Muscle of arm (tissue), 12 donors: ENCODE results near the gene PFDN2. TPM values are rescaled to one million over a fixed set of nuclear protein-coding genes. Genes with fewer than 3 reads are reported as not detected.
"Not testable (repeated sequence)": the region's sequence is repeated elsewhere in the genome, so short reads cannot be mapped to it uniquely, and the experiment has no call there.

Experiments used
- DNase-seq: peaks from one replicate; pipeline ENCODE4 v3.0.0-alpha.2; 2013
- polyA plus RNA-seq, 12 donors: library from polyadenylated mRNA; unstranded; fragments of 120-200 nt; gene quantifications; one replicate each; pipeline ENCODE4 v1.2.1, GENCODE V29; 2013; ENCODE audit not compliant: insufficient read length in 12 of 12

PFDN2 gene
- polyA plus RNA-seq, 12 donors: 51.9 to 78.1 (median 63.6) TPM; not detected in 1

DNA sequence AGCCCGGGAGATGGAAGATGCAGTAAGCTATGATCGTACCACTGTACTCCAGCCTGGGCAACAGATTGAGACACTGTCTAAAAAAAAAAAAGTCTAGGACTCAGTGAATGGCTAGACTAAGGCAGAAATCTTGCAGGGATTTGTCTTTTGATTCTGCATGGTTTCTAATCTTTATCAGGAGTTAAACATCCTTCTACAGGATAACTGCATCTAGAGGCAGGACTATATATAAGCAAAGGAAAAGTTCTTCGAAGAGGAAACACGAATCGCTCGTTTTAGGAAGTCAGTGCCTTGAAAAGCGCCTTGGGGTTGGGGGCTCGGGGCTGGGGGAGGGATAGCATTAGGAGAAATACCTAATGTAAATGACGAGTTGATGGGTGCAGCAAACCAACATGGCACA is 35.3 kb upstream of the PFDN2 start:
- no peak for DNase-seq

DNA sequence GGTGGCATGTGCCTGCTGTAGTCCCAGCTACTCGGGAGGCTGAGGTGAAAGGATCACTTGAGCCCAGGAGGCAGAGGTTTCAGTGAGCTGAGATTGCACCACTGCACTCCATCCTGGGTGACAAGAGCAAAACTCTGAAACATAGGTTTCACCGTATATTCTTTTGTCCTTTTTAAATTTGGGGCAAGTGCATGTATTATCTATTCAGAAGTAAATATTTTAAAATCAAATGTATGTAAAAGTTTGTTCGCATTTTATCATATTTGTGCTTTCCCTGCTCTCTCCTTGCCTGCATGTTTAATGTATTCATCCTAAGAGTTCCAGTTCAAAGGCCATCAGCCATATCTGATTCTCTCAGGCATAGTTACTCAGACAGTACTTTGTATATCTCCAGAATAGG is 28.0 kb upstream of the PFDN2 start:
- DNase-seq: no peak

DNA sequence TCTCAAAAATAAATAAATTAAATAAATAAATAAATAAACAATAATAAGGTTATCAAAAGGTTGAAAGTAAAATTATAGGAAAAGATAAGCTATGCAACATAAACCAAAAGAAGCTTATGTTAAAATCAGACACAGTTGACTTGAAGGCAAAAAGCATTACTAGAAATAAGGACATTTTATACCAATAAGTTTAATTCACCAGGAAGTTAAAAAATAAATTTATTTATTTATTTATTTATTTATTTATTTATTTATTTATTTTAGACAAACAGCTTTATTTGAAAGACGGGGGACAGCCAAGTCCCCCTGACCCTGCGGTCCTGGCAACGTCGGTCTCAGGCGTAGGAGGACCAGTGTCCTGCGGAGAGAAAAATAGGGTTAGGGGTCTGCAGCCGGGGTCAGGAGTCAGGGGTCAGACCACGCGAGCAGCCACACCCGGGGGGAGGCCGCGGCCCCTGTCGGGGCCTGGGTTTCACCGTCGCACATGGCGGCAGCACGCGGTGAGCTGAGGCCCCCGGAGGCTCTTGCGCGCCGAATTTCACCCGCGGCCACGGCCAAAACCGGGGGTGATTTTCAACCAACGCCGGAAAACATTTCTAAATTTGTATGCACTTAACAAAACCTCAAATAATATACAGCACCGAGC is 23.0 kb upstream of the PFDN2 start:
- DNase-seq: no peak

DNA sequence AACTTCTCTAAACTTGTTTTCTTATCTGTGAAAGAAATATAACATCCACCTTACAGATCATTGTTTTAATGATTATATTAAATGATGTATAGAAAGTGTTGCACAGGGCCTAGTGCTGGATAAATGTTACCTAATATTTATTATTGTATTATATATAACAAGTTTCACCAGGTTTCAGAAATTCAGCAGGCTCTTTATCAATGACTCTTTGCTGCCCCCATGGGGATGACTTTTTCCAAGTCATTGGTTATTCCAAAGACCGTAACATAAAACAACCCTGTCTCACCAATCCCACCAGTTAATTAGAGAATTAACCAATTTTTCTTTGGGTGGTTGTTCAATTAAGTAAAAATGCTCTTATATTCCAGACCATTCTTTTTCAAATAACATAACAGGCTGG is 21.9 kb upstream of the PFDN2 start:
- no peak for DNase-seq

DNA sequence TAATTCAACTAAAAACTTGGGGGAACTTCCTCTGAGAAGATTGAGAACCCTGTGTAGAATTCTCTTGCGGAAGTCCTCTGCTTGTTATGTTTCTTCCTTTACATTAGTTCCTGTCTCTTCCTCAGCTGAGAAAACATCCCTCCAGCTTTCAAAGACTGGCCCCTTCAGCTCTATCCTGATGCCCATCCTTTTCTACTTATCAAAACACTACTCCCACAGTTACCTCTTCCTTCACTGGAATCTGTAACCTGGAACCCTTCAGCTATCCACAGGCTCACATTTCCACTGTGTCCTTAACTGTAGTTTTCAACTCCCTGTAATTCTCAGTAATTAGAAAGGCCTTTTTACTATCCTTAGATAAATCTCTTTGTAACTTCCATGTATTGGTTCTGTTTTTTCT is 20.6 kb upstream of the PFDN2 start:
- DNase-seq: no peak

DNA sequence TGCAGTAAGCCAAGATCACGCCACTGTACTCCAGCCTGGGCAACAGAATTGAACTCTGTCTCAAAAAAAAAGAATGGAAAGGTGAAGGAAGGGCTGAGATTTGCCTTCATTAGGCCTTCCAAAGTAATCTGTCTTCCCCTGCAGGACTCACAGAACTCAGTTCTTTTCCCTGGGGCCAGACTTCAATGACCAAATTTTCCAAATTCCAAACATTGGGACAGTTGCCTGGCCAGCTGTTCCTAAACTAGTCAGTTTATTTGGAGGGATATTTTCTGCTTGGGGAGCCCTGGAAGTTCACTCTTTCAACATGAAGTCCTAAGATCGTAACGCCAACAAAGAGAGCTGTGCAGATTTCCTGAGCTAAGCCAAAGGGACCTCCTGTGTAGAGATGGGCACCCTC is 20.0 kb upstream of the PFDN2 start:
- no peak for DNase-seq

DNA sequence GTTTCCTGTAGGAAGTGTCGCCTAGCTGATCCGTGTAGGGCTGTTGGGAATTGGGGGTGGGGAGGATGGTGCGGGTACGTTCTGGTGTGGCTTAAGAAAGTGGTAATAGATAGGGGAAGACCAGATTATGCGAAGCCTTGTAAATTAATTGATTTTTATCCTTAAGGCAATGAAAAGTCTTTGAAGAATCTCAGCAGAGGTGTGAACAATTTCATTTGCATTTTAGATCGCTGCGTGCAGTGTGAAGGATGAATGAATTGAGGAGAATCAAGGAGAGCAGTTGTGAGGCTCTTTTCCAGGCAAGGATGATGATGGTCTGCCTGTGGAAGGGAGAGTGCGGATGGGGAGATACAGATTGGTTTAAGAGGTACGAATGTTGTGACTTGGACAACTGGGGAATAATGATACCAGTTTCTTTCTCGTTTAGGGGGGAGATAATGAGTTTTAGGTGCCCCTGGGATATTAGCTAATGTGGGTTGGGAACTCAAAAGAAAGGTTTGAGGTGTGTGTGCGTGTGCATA is 15.4 kb upstream of the PFDN2 start:
- DNase-seq: no peak

DNA sequence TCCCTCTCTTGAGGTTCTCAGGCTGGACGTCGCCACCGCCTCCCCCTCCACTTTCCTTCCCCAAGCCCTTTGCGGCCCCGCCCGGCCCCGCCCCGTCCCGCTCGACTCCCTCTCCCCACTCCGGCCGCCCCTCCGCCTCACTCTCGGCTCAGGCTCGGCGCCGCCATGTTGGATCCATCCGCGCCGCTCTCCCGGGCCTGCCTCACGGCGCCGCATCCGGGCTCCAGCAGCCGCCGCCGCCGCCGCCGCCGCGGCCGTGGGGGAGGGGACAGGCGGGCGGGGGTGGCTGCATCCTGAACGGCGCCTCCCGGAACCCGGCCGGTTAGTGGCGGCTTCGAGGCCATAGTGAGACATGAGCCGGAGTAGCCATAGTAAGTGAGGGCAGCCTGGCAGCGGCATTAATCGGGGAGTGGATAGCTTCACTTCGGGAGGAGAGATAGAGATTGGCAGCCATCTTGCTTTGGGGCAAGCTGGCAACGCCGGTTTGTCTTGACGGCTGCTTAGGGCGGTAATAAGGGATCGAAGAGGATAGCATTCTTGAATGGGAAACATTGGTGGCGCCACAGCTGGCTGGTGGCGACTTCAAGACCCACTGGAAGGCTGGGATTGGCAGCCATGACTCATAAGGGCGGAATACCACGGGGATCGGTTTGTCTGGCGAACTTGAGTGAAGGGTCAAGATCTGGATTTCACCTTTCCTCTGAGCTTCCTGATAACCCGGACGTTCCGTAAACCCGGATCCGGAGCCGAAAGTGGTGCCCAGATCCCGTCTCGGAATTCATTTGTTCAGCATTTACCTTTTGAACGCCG is 14.8 kb upstream of the PFDN2 start, which contains the start of gene DEDD:
TSS of gene DEDD (minus strand) at position 258 of the 810 bp plus-strand sequence. CDS start 8,205 bp downstream, outside the sequence.
- peak; percentile 94 for DNase-seq

DNA sequence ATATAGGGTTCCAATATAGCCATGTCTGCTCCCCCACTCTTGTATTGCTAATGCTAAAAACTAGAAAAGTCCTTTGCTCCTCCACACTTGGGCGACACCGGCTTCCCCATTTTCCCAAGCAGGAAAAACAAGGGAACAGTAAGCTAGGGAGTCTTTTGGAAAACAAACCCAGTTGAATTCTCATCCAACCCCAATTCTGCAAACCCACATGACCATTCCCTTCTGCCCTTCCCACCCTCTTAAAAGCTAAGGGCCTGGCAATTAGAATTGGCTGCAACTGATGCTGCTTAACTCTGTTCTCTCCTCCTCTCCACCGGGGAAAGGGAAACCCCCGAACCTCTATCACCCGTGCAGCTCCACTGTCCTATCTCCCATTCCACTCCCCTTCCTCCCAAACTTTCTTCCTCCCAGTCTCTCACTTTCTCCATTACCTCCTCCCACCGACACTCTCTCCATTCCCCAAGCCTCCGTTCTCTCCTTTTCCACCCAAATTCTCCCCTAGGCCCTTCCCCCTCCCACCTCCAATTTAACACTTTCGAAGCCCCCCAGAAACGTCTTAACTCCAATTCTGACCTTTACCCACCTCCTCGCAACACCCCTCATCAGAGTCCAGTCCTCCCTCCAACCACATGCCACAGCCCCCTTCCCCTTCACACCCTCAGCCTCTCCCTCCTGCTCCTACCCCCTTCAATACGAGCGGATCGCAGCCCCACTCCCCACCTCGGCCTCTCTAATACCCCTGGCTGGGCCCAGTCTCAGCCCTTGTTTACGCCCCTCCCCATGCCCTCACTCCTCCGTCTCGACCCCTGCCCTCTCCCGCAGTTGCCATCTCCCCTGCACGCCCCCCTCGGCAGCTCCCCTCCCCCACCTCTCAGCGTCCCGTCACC is 13.9 kb upstream of the PFDN2 start:
- DNase-seq: peak; percentile 55

DNA sequence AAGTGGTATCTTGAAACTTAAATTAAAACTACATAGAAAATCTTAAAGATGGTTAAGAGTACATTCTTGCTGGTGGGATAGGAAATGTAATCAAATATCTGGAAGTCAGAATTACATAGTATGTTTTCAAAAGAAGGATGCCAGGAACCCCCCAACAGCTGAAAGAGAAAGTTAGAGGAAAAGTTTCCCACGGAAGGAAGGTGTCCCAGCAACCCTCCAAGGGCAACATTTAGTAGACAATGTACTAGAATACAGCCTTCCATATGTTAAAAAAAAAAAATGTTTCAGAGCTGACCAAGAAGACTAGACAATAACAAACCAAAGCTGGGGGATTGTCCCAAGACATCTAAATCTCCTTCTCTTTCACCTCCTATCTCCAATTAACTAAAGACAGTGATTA is 12.4 kb upstream of the PFDN2 start:
- no peak for DNase-seq

DNA sequence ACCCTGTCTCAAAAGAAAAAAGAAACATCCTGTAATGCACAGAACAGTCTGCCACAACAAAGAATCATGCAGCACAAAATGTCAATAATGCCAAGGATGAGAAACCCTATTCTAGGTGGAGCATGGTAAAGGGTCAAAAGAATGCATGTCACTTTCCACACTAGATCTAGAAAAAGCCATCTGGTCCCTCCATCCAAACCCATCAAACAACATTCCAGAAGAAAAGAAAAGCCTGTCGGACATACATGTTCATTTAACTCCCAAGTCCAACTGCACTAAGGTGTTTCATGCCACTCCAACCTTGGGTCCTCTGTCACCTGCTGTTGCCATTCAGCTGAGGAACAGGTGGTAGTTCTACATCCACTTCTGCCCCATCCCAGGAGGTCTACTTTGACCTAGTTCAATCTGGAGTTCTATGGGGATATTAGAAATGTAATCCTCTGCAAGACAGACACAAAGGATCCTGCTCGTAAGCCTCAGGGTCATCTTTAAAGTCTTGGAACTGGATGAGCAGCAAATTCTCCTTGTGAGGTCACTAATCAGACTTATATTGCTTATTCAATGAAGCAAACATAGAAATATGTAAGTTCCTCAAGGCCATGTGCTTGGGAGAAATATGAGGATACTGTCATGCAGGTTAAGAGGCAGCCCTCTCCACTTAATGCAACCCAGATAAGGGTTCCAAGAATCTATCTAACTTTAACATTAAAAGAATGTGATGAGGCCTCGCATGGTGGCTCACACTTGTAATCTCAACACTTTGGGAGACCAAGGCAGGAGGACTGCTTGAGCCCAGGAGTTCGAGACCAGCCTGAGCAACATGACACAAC is 11.0 kb upstream of the PFDN2 start:
- no peak for DNase-seq

DNA sequence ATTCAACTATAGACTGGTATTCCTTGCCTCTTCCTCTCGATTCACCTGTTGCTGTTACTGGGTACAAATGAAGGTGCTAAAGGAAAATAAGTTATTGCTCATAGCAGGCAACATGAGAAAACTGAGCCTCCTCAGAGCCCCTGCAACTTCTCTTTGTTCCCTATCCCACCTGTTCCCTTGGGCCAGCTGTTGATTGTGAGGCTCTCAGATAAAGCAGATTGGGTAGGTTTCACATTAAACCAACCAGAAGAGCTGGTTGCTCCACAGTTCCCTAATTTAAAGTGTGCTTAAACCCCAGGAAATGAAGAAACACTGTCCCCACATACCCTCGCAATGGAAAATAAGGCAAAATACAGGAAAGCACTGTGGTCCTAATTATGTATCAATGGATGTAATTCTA is 9.8 kb upstream of the PFDN2 start:
- DNase-seq: no peak

DNA sequence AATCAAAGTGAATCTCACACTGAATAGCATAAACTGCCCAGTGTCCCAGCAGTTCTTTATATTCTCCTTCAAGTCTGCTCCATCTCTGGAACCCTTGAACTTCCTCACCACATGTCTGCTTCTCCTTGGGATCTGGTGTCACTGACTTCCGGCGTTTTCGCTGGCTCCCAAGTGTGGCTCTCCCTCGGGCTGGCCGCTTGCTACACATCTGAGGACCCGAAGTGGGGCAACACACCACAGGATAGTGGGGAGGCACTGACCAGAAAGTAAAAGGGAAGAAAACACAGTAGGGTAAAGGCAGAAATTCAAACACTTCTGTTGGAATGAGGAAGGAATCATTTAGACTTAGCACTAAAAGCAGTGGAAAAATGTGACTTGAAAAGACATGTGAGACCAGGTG is 5.1 kb upstream of the PFDN2 start:
- DNase-seq: no peak

DNA sequence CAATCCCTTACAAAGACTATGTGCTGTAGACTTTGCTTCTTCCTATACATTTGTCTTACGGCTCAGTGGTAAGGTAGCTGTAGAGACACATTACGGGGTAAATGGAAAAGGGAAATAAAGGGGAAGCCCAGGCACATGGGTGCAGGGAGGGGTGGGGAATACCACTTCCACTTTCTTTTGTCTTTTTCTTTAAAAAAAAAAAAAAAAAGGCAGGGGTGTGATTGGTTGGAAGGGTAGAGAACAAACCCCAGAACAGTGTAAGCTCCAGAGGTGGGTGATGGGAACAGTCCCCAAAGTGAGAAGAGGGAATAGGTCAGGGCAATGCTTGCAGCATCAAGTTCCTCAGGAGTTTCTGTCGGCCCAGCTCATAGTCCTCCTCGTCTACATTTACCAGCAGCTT is 4.0 kb upstream of the PFDN2 start:
- no peak for DNase-seq

DNA sequence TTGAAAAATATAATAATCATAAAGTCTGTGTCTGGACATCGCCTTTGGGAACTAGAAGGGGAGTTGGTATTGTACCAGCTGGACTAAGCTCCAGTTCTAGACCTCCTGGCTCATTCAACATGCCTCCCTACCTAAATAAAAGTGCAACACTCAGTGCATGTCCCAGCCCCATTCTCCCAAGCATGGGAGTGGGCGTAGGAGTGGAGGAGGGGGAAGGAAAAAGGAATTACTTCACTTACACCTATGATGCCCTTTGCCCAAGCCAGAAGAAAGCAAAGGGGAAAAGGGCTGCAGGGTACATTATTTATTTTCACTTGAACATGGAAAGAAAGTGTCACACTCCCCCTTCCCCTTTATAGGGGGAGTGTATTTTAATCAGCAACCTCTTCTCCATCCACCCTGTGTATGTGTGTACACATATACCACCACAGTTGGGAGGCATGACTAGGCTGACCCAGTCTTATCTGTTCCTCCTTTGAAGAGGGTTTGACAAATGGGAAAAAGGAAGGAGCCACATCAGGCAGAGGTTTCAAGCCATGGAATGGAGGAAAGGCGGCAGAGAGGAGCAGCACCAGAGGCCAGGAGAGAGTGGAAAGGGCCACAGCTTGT is 3.3 kb upstream of the PFDN2 start:
- DNase-seq: no peak

DNA sequence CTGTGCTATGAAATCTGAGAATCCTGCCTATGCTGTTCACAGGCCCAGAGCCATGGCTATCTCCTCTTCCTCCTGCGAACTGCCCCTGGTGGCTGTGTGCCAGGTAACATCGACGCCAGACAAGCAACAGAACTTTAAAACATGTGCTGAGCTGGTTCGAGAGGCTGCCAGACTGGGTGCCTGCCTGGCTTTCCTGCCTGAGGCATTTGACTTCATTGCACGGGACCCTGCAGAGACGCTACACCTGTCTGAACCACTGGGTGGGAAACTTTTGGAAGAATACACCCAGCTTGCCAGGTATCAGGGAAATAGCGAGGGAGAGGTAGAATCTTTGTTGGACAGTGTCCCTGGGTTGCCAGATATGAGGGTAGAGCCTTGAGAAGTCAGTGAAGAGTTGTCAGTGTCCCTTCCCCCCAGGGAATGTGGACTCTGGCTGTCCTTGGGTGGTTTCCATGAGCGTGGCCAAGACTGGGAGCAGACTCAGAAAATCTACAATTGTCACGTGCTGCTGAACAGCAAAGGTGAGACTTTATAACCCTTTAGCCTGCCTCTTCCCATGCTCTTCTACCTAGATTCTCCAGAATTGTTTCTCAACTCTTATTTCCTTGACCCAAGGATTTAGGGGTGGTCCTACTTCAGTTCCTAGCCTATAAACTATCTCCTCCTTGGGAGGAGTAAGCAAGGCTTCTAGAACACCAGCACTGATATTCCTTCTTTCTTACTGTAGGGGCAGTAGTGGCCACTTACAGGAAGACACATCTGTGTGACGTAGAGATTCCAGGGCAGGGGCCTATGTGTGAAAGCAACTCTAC is 1.5 kb upstream of the PFDN2 start:
- peak; percentile 53 for DNase-seq

DNA sequence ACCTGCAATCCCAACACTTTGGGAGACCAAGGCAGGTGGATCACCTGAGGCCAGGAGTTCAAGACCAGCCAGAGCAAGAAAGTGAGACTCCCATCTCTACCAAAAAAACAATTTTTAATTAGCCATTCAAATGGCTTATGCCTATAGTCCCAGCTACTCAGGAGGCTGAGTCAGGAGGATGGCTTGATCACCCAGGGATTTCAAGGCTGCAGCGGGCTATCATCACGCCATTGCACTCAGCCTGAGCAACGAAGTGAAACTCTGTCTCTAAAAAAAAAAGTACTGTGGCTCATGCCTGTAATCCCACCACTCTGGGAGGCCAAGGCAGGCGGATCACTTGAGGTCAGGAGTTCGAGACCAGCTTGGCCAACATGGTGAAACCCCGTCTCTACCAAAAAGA is 1.9 kb downstream of the PFDN2 start:
- not testable (repeated sequence) for DNase-seq

DNA sequence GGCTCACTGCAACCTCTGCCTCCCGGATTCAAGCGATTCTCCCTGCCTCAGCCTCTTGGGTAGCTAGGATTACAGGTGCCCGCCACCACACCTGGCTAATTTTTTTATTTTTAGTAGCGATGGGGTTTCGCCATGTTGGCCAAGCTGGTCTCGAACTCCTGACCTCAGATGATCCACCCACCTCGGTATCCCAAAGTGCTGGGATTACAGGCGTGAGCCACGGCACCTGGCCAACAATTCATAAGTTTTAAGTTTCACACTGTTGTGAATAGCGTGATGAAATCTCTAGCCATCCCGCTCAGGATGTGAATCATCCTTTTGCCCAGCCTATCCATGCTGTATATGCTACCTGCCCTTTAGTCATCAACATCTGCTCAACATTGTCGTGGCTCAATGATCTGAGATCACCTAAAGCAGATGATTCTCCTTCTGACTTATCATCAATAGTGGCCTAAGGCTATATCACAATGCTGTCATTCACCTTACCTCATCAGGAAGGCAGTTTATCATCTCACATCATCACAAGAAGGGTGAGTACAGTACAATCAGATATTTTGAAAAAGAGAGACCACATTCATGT is 2.6 kb downstream of the PFDN2 start:
- no peak for DNase-seq

DNA sequence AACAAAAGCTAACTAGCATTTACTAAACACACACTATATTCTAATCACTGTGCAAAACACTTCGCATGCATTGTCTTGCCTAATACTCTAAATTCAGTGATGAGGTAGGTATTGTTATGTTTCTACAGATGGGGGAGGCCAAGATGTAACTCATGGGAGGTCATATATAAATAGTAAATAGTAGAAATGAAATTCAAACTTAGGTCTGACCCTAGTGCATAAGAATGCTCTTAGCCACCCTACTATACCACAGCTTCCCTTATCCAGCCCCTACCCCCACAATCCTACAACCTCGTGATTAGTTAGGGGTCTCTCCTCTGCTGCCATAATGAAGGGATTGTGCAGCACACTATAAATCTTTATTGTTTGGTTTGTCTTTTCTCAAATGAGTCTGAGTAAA is 3.3 kb downstream of the PFDN2 start:
- DNase-seq: no peak

DNA sequence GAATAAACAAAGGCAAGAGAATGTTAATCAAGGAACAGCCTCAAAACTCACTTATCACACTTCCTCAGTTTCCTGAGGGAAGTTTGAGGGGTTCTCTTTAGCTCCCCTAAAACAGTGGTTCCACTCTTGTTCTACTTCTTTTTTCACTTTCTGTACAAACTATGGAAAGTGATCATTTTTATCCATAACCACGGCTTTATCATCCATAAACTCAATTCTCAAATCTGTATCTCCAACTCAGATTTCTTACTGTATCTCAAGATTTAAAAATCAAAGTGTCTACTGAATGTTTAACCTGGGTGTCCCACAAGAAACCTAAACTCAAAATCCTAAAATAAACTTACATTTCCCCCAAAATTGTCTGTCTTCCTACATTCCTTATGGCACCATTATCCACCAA is 3.9 kb downstream of the PFDN2 start:
- DNase-seq: no peak
